KOPT-K1 (cell line): Measurements from ENCODE around the gene USP17L20.
"Not testable (repeated sequence)": the region's sequence is repeated elsewhere in the genome, so short reads cannot be mapped to it uniquely, and the experiment has no call there.

Source experiments
- H3K27ac ChIP-seq: fragments of 200-600 bp; sonication (generic); 2 replicates; pipeline ENCODE4 v1.5.1; 2016; ENCODE audit warnings: antibody characterized with exemption, mild to moderate bottlenecking, low read depth, low read length; ENCODE audit not compliant: poor library complexity, severe bottlenecking
- H3K36me3 ChIP-seq: fragments of 200-600 bp; sonication (generic); 2 replicates; pipeline ENCODE4 v1.5.1; 2017; ENCODE audit warnings: antibody characterized with exemption, mild to moderate bottlenecking, low read length, moderate library complexity; ENCODE audit not compliant: insufficient read depth
- H3K9me3 ChIP-seq: fragments of 200-600 bp; sonication (generic); 2 replicates; pipeline ENCODE4 v1.5.1; 2017; ENCODE audit warnings: antibody characterized with exemption, low read length, mild to moderate bottlenecking; ENCODE audit not compliant: insufficient read depth, poor library complexity, severe bottlenecking

The USP17L20 gene

DNA sequence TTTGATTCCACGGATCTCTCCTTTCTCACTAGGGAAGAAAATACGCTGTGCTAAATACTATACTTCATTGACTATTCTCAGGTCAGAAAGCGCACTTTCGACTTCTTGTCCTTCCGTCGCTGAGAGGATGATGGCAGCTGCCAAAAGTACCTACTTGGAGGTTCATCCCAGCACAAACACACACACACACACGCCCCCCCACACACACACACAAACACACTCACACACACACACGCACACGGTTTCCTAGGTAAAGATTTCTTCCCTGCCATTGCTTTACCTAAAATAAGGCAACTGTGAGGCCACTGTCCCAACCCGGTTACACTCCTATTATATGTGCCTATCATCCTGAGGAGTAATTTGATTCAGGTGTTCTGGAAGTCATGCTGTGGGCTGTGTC is 13.8 kb downstream of the USP17L20 start:
- H3K36me3 ChIP-seq, H3K27ac ChIP-seq, H3K9me3 ChIP-seq: not testable (repeated sequence)
